ENCODE measurements around the gene ZSWIM4.

The ZSWIM4 gene

DNA sequence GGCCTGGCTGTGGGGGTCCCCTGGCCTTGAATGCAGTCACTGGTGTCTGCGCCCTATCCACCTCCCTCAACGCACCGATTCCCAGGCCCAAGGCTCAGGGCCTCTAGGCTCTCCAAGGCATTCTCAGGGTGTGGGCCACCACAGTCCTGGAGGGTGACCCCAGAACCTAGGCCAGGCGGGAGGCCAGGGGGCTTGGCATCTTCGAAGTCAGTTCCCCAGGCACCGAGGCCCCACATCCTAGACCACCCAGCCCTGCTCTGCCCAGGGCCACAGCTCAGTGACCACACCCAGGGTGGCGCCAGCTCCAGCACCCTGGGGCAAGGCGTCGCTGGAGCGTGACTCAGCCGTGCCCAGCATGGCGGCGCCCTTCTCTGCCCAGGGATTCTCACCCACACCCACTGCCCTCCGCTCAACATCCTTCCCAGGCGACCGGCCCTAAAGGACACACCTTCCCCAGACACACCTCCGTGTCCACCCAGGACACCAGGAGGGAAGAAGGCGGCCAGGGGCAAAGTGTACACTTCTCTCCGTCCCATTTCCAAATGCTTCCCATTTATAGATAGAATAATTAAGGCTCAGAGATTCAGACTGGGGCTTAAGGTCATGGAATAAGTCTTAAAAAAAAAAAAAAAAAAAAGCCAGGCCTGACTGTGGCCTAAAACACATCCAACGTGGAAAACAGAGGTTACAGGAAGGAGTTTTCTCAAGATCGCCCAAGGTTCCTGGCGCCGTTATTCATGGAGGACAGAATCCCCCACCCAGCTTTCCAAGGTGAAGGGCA is 45.3 kb downstream of the ZSWIM4 start:
- TF ChIP-seq POLR2AphosphoS5 (IDR thresholded peaks at IDR 0.05; ENCODE audit: low read depth, low read length): no peak
- TF ChIP-seq SIN3A (IDR thresholded peaks at IDR 0.05; ENCODE audit: borderline replicate concordance, insufficient read depth, low read length): peak; percentile 44; the same call in 1 of the 2 replicates

DNA sequence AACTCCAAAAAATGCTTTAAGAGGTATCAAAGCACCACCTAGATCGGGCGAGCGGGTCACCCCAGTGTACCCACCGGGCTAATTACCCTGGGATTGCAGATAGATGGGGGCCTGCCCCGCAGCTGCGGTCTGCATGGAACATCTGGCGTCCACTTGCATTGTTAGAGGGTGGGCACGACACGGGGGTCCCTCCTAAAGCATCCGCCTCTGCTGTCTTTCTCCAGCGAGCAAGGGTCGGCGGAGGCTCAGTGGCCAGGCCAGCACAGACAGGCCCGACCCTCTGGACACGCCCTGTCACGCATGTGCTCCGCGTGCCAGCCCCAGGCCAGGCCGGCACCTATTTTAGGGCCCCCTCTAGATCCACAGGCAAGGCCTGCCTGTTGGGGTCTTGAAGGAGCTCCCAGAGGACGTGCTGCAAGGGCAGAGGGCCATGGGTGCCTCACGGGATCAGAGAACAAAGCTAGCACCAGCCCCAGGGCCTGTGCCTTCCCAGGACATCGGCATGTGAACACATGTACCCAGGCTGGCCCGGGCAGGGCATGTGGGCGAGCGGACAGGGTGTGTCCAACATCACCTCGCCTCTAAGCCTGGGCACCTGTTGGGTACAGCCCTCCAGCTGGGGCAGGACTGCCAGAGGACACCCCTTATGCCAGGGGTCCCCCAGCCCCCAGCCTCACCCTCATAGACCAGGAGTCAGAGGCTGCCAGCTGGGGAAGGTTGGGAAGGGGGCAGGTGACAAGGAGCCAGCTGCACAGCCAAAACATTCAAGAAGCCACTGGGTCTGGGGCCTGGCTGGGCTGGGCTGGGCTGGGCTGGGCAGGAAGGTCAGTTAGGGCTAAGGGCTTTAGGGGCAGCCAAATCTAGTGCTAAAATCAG is 46.1 kb downstream of the ZSWIM4 start:
- TF ChIP-seq SIN3A (IDR thresholded peaks at IDR 0.05; ENCODE audit: borderline replicate concordance, insufficient read depth, low read length) (no peak), REST (IDR thresholded peaks at IDR 0.05; ENCODE audit: insufficient read depth in 1 of 2, low read depth in 2 of 2, low read length in 2 of 2) (no peak), FOXP2 (optimal IDR thresholded peaks at IDR 0.05; ENCODE audit: borderline replicate concordance, extremely low read depth, extremely low read length, insufficient read depth) (no peak), TAF1 (IDR thresholded peaks at IDR 0.05; ENCODE audit: borderline replicate concordance, insufficient read depth, low read length) (no peak), POLR2AphosphoS5 (IDR thresholded peaks at IDR 0.05; ENCODE audit: low read depth, low read length) (no peak)

- TF ChIP-seq TAF1 (IDR thresholded peaks at IDR 0.05; ENCODE audit: borderline replicate concordance, insufficient read depth, low read length): no peak
- no peak for TF ChIP-seq POLR2AphosphoS5 (IDR thresholded peaks at IDR 0.05; ENCODE audit: low read depth, low read length)
- no peak for TF ChIP-seq REST (IDR thresholded peaks at IDR 0.05; ENCODE audit: insufficient read depth in 1 of 2, low read depth in 2 of 2, low read length in 2 of 2)
- no peak for TF ChIP-seq FOXP2 (optimal IDR thresholded peaks at IDR 0.05; ENCODE audit: borderline replicate concordance, extremely low read depth, extremely low read length, insufficient read depth)
- TF ChIP-seq SIN3A (IDR thresholded peaks at IDR 0.05; ENCODE audit: borderline replicate concordance, insufficient read depth, low read length): no peak
Measured at GRCh38 chr19:13841962-13842290, 46.7 kb downstream of the ZSWIM4 start.

DNA sequence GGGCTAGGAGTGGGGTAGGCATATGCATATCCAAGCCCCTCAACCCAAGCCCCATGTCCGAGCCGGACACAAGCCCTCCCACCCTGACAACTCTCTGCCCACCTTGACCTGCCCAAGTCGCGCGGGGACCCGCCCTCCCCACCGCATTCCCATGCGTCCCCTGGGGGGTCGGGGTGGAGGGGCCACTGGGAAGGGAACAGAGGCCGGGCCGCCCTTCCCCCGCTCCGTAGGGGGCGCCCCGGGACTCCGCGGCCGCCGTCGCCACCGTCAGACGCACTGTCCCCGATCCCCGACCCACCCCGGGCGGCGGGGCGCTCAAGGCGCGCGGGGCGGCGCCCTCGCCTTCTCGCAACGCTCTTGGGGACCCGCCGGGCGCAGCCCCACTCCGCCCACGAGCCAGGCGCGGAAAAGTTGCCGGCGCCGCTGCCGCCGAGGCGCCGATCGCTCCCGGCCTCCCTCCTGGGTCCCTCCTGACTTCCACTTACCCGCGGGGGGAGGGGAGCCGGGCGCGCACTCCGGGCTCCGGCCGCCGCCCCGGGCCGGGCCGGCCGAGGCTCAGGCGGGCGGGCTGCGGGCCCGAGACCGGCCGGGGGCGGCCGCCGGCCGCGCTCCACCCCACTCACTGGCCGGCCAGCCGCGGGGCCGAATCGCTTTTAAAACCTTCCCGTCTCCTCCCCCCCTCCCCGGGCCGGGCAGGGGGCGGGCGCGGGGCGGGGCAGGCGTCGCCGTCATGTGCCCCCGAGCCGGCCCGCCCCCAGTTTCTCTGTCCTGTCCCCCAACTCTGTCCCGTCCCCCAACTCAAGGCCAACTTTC is 47.3 kb downstream of the ZSWIM4 start:
- peak; percentile 49 for TF ChIP-seq POLR2AphosphoS5 (IDR thresholded peaks at IDR 0.05; ENCODE audit: low read depth, low read length)
- TF ChIP-seq REST (IDR thresholded peaks at IDR 0.05; ENCODE audit: insufficient read depth in 1 of 2, low read depth in 2 of 2, low read length in 2 of 2): no peak
- TF ChIP-seq FOXP2 (optimal IDR thresholded peaks at IDR 0.05; ENCODE audit: borderline replicate concordance, extremely low read depth, extremely low read length, insufficient read depth): peak; percentile 29

DNA sequence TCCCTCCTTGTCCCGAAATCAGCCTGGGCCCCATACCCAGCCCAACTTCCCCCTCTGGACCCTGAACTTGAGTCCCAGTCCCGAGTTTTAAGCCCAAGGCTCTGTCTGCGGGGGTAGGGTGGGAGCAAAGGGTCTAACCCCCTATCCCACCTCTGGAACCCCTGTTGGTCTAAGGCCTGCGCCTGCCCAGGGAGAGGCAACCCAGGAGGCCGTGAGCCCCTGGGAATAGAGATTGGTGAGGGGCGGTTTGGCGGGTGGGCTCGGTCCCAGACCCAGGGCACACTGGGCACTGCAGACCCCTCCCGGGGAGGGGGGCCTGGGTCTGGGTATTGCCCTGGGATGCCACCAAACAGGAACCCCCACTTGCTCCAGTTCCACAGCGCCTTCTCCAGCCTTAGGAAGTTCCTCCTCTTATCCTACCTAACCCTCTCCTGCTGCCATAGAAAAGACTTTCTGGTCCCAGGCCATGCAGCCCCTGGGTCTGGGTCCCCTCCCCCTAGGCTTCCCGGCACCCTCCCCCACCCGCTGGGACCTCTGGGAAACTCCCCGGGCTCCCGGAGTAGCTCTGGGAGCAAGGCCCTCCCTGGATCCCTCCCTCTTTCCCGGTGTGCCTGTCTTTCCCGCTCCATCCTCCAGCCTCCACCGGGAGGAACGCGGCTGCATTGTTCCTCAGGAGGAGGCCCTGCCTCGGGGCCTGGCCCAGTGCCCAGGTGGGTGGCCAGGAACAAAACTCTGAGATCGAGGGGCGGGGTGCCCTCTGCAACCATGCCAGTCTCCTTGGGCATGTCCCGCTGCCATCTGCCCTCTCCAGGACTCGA is 48.1 kb downstream of the ZSWIM4 start:
- TF ChIP-seq TAF1 (IDR thresholded peaks at IDR 0.05; ENCODE audit: borderline replicate concordance, insufficient read depth, low read length): no peak
- TF ChIP-seq REST (IDR thresholded peaks at IDR 0.05; ENCODE audit: insufficient read depth in 1 of 2, low read depth in 2 of 2, low read length in 2 of 2): no peak
- TF ChIP-seq SIN3A (IDR thresholded peaks at IDR 0.05; ENCODE audit: borderline replicate concordance, insufficient read depth, low read length): no peak
- no peak for TF ChIP-seq FOXP2 (optimal IDR thresholded peaks at IDR 0.05; ENCODE audit: borderline replicate concordance, extremely low read depth, extremely low read length, insufficient read depth)
- no peak for TF ChIP-seq POLR2AphosphoS5 (IDR thresholded peaks at IDR 0.05; ENCODE audit: low read depth, low read length)
